K562 (cell line): ENCODE results near the gene RGS6. TPM values are rescaled to one million over a fixed set of nuclear protein-coding genes. Genes with fewer than 3 reads are reported as not detected.

Source experiments
- ATAC-seq: fragments of 200-7000 bp; cut with Tn5 transposase; 3 replicates; pipeline ENCODE4 v1.9.1; 2020; ENCODE audit warnings: moderate library complexity
- BruUV-seq: library from RNA; stranded (reverse); fragments of 400-500 nt; replicated peaks from 2 replicates; lab custom pipeline; 2021; lab: Mats Ljungman, UMichigan
- CTCF ChIA-PET: fragments of 300-600 bp; formaldehyde crosslinking; extraction: SDS; loops from one replicate; lab custom pipeline; 2021; ENCODE audit warnings: low intra/inter-chr PET ratio; lab: Yijun Ruan, JAX
- POLR2A ChIA-PET: fragments of 300-600, 350-650 bp; sonication (Branson Sonifier 250); formaldehyde crosslinking; extraction: SDS; loops from one replicate; lab custom pipeline; 2021; ENCODE audit warnings: antibody characterized with exemption, inconsistent platforms; lab: Yijun Ruan, JAX
- DNase-seq, 4 experiments: peaks; one replicate each; pipeline versions ENCODE4 v3.0.0 to v3.0.0-alpha.2; 2011 to 2018; ENCODE audit warnings: low spot score in 3 of 4, mixed read lengths in 3 of 4; ENCODE audit errors: extremely low read depth in 1 of 4
- FAIRE-seq: peaks from 2 replicates; lab custom pipeline; 2011; peaks lifted over from hg19 to GRCh38; lab: Jason Lieb, UNC
- H2AFZ ChIP-seq: 2 replicates; pipeline ENCODE4 v1.6.0; 2011; ENCODE audit warnings: low read depth, low read length, control low read depth, inconsistent platforms
- H3K27ac ChIP-seq: fragments of 200-600 bp; 3 replicates; pipeline ENCODE4 v1.8.0; 2011; ENCODE audit warnings: low read depth, mild to moderate bottlenecking, control low read depth, inconsistent platforms, low read length, moderate library complexity, mixed read lengths; ENCODE audit errors: extremely low read depth
- H3K27me3 ChIP-seq, 2 experiments: fragments of 300-600 bp in 1 of 2; 2 replicates in 1 of 2; 3 replicates in 1 of 2; pipeline versions ENCODE4 v1.6.0 to v1.8.0; 2011; ENCODE audit warnings: inconsistent platforms in 2 of 2, low read length in 2 of 2, mild to moderate bottlenecking in 1 of 2, mixed read lengths in 1 of 2, moderate library complexity in 1 of 2; ENCODE audit not compliant: control insufficient read depth in 2 of 2, insufficient read depth in 2 of 2
- H3K36me3 ChIP-seq: fragments of 300-600 bp; 3 replicates; pipeline ENCODE4 v1.8.0; 2011; ENCODE audit warnings: mild to moderate bottlenecking, low read length, inconsistent platforms; ENCODE audit not compliant: control insufficient read depth, insufficient read depth
- H3K4me1 ChIP-seq, 2 experiments: fragments of 200-600 bp in 1 of 2; replicated peaks in 1 of 2; 2 replicates in 1 of 2; 3 replicates in 1 of 2; pipeline versions ENCODE4 v1.5.1 to v1.8.0; 2011; ENCODE audit warnings: inconsistent platforms in 2 of 2, low read length in 2 of 2, mild to moderate bottlenecking in 1 of 2, mixed read lengths in 1 of 2, moderate library complexity in 1 of 2; ENCODE audit not compliant: control insufficient read depth in 2 of 2, insufficient read depth in 2 of 2
- H3K4me2 ChIP-seq: 2 replicates; pipeline ENCODE4 v1.6.1; 2011; ENCODE audit warnings: low read length, control low read depth, inconsistent platforms, mixed read lengths; ENCODE audit not compliant: insufficient read depth
- H3K4me3 ChIP-seq: fragments of 200-600 bp; sonication (generic), shearing (Covaris generic); 2 replicates; pipeline ENCODE4 v1.5.1; 2016; ENCODE audit warnings: control low read depth, inconsistent platforms
- H3K79me2 ChIP-seq: fragments of 200-600 bp; 3 replicates; pipeline ENCODE4 v1.8.0; 2011; ENCODE audit warnings: low read length, inconsistent platforms; ENCODE audit not compliant: control insufficient read depth, insufficient read depth
- H3K9ac ChIP-seq, 2 experiments: 2 replicates each; pipeline versions ENCODE4 v1.6.0 to v1.6.1; 2011; ENCODE audit warnings: low read depth in 2 of 2, low read length in 2 of 2, control low read depth in 1 of 2, inconsistent platforms in 1 of 2, mild to moderate bottlenecking in 1 of 2, mixed read lengths in 1 of 2; ENCODE audit not compliant: insufficient read depth in 1 of 2
- H3K9me1 ChIP-seq: one replicate; pipeline ENCODE4 v1.6.0; 2011; ENCODE audit warnings: inconsistent platforms, mild to moderate bottlenecking, low read length, moderate library complexity; ENCODE audit not compliant: control insufficient read depth, insufficient read depth
- H3K9me3 ChIP-seq: replicated peaks from 2 replicates; pipeline ENCODE4 v1.5.1; 2011; ENCODE audit warnings: low read depth, low read length, inconsistent platforms; ENCODE audit not compliant: control insufficient read depth, insufficient read depth
- H4K20me1 ChIP-seq: replicated peaks from 2 replicates; pipeline ENCODE4 v1.6.1; 2011; ENCODE audit warnings: low read length, inconsistent platforms, mixed read lengths; ENCODE audit not compliant: control insufficient read depth, insufficient read depth
- CHD4 ChIP-seq: fragments of 200-600 bp; sonication (generic); IDR thresholded peaks from 3 replicates; pipeline ENCODE4 v1.6.1; 2012; ENCODE audit warnings: low read depth, mild to moderate bottlenecking, mixed read lengths, low read length, inconsistent platforms; ENCODE audit not compliant: insufficient read depth, insufficient replicate concordance, poor library complexity, severe bottlenecking
- CREBBP ChIP-seq: IDR thresholded peaks from one replicate; pipeline ENCODE4 v1.6.1; 2012; ENCODE audit warnings: low read depth, mild to moderate bottlenecking, control low read depth, inconsistent platforms, low read length
- RBM25 ChIP-seq: fragments of 200-400 bp; formaldehyde crosslinking; IDR thresholded peaks from 2 replicates; pipeline ENCODE4 v1.6.1; 2018; ENCODE audit warnings: low read length, low read depth, moderate library complexity; ENCODE audit not compliant: severe bottlenecking
- ZNF197 ChIP-seq: fragments of 200-800 bp; sonication (Bioruptor generic); IDR thresholded peaks from 2 replicates; pipeline ENCODE4 v1.6.1; 2016; ENCODE audit warnings: low read depth, missing genetic modification characterization, missing compliant biosample characterization
- ZNF316 ChIP-seq: fragments of 450-650 bp; IDR thresholded peaks from 2 replicates; pipeline ENCODE4 v1.6.1; 2016
- WGBS: fragments of 100-300 bp; shearing (Covaris generic); methylation state at CpG from one replicate; pipeline ENCODE4 v1.1.6; 2016; ENCODE audit warnings: low coverage, mixed read lengths; ENCODE audit not compliant: insufficient coverage; ENCODE audit errors: missing lambda C conversion rate; 5-methylcytosine and 5-hydroxymethylcytosine counted together
- in situ Hi-C: fragments of 300-500 bp; cut with MboI; formaldehyde crosslinking; loops from 4 replicates; pipeline ENCODE4 v1.15.0; 2018; ENCODE audit warnings: inconsistent platforms, mixed read lengths
- intact Hi-C: fragments of 100-400 bp; cut with micrococcal nuclease; formaldehyde crosslinking; loops from 2 replicates; pipeline ENCODE4 v1.14.2; 2022
- polyA plus RNA-seq, 8 experiments: library from polyadenylated mRNA; depleted of rRNA in 4 of 8; stranded (reverse) in 5 of 8; unstranded in 3 of 8; fragments of >200 nt; fragmentation: Nextera tagmentation in 2 of 8; fragmentation: Illumina TruSeq in 1 of 8; extraction: Ambion mirVana in 2 of 8; extraction: Trizol in 1 of 8; gene quantifications; 2 replicates each; pipeline versions ENCODE4 v1.2.1 to v1.2.3, GENCODE V29; 2011 to 2014; ENCODE audit warnings: inconsistent platforms in 1 of 8, missing spikeins in 1 of 8
- total RNA-seq, 7 experiments: library from RNA; depleted of rRNA in 6 of 7; stranded (reverse); fragments of >200 nt in 6 of 7; fragmentation: Illumina TruSeq in 2 of 7; extraction: Trizol in 2 of 7; gene quantifications; 2 replicates each; pipeline versions ENCODE4 v1.2.1 to v1.2.3, GENCODE V29; 2011 to 2021; ENCODE audit warnings: low replicate concordance in 1 of 7

The RGS6 gene
- total and polyA plus RNA-seq, 9 of the 15 experiments (the other 6 are each of a cell fraction or from before 2014, with no cell fraction given) = not detected

GRCh38 chr14:72614365-72614764 lies 682.1 kb downstream of the RGS6 start:
- no peak overlapping the region for H3K4me3 ChIP-seq
- DNase-seq (no peak), ATAC-seq (no peak), FAIRE-seq (no peak)
- intact Hi-C loops (no loop called here), in situ Hi-C loops (no loop called here)
- H3K36me3 ChIP-seq = no peaks in the 10 kb centered on the region
- no peak overlapping the region for H3K4me2 ChIP-seq
- CTCF ChIA-PET = no interaction called here
- H3K27me3 ChIP-seq = peaks cover 0 to 8% of the 10 kb centered on the region in 2 experiments; a peak in 1 of 5 replicates
- H3K79me2 ChIP-seq = no peaks in the 10 kb centered on the region
- no TSS peak for BruUV-seq
- H3K9me1 ChIP-seq = no peaks in the 10 kb centered on the region
- no peak overlapping the region for H3K9ac ChIP-seq
- TF ChIP-seq CREBBP (no peak), RBM25 (no peak)
- TF ChIP-seq, all 486 proteins: peak for 0
- POLR2A ChIA-PET = no interaction called here
- H3K9me3 ChIP-seq = no peaks in the 10 kb centered on the region
- H4K20me1 ChIP-seq = no peaks in the 10 kb centered on the region
- WGBS = 11% methylated on average over 3 of the region's 3 CpGs
- no peak overlapping the region for H3K27ac ChIP-seq
- H2AFZ ChIP-seq = no peak overlapping the region
- H3K4me1 ChIP-seq = peaks cover 6 to 8% of the 10 kb centered on the region in 2 experiments; a peak in 4 of 5 replicates

- no peak overlapping the region for H3K27ac ChIP-seq
- in situ Hi-C loops = no loop called here
- H3K9me1 ChIP-seq = no peaks in the 10 kb centered on the region
- TF ChIP-seq RBM25 (no peak), ZNF197 (no peak), ZNF316 (no peak), CHD4 (no peak)
- H3K79me2 ChIP-seq = no peaks in the 10 kb centered on the region
- H3K36me3 ChIP-seq = no peaks in the 10 kb centered on the region
- no peak overlapping the region for H3K9ac ChIP-seq
- DNase-seq (no peak), FAIRE-seq (no peak), ATAC-seq (no peak)
- no peak overlapping the region for H3K4me2 ChIP-seq
- POLR2A ChIA-PET = no interaction called here
- CTCF ChIA-PET = no interaction called here
- intact Hi-C loops = no loop called here
- 29% methylated on average over 1 of the region's 11 CpGs for WGBS
- H3K4me3 ChIP-seq = no peak overlapping the region
- H3K9me3 ChIP-seq = no peaks in the 10 kb centered on the region
- peaks cover 6 to 8% of the 10 kb centered on the region in 2 experiments; a peak in 4 of 5 replicates for H3K4me1 ChIP-seq
- peaks cover 0 to 12% of the 10 kb centered on the region in 2 experiments; a peak in 2 of 5 replicates for H3K27me3 ChIP-seq
- BruUV-seq = no TSS peak
- no peaks in the 10 kb centered on the region for H4K20me1 ChIP-seq
- no peak overlapping the region for H2AFZ ChIP-seq
These were observed 682.7 kb downstream of the RGS6 start for GRCh38 chr14:72614891-72615415.
